Neural crest cell (in vitro differentiated cells): ENCODE measurements around the gene ZNF577. TPM values are rescaled to one million over a fixed set of nuclear protein-coding genes. Genes with fewer than 3 reads are reported as not detected.

Experiments
- DNase-seq: peaks from one replicate; pipeline ENCODE4 v3.0.0; 2021; ENCODE audit warnings: low read depth, mixed read lengths, low spot score
- H3K27ac Mint-ChIP-seq: one replicate; pipeline ENCODE4 v1.8.0; 2021; ENCODE audit warnings: mild to moderate bottlenecking, mixed read lengths; ENCODE audit not compliant: unreplicated experiment
- H3K27me3 Mint-ChIP-seq: 2 replicates; pipeline ENCODE4 v1.8.0; 2021; ENCODE audit warnings: low read depth, mild to moderate bottlenecking, mixed read lengths
- H3K36me3 Mint-ChIP-seq: 2 replicates; pipeline ENCODE4 v1.8.0; 2021; ENCODE audit warnings: low read depth, mild to moderate bottlenecking, mixed read lengths
- H3K4me1 Mint-ChIP-seq: 2 replicates; pipeline ENCODE4 v1.8.0; 2021; ENCODE audit warnings: mixed read lengths
- H3K4me3 Mint-ChIP-seq: one replicate; pipeline ENCODE4 v1.8.0; 2021; ENCODE audit warnings: mild to moderate bottlenecking, mixed read lengths
- H3K9me3 Mint-ChIP-seq: 2 replicates; pipeline ENCODE4 v1.8.0; 2021; ENCODE audit warnings: mixed read lengths
- total RNA-seq: library from RNA; stranded (reverse); gene quantifications from 2 replicates; pipeline ENCODE4 v1.2.1, GENCODE V29; 2021
- TF ChIP-seq, protein P1 (sequence below): fragments of 200-600 bp; sonication (generic); conservative IDR thresholded peaks from 2 replicates; pipeline ENCODE4 v1.5.0; 2021; ENCODE audit warnings: antibody characterized with exemption, mild to moderate bottlenecking

ZNF577 gene
- total RNA-seq, 1 donor from 2014 or later, result 15.7 TPM

DNA sequence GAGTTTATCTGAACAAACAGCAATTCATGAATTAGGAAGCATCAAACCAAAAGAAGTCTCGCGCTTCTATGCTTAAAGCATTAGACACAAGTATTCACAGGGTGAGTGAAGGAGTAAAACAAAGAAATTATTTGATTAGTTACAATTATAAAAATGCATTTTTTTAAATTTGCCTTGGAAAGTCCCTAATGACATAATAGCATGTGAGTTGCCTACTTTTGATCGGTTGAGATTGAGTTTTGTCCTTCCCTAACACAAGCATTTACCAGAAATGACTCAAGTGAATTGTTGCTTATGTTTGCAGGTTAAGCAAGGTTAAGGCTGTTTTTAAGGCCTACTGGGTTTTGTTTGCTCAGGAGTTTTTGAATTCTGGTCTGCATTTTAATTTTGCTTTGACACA lies 17.5 kb upstream of the ZNF577 start:
- peak overlapping the region; percentile 98 for H3K4me3 Mint-ChIP-seq
- H3K27me3 Mint-ChIP-seq, result peaks cover 25% of the 10 kb centered on the region
- peaks cover 22% of the 10 kb centered on the region for H3K4me1 Mint-ChIP-seq
- peaks cover 41% of the 10 kb centered on the region for H3K36me3 Mint-ChIP-seq
- H3K27ac Mint-ChIP-seq, result no peak overlapping the region
- TF ChIP-seq, protein P1, sequence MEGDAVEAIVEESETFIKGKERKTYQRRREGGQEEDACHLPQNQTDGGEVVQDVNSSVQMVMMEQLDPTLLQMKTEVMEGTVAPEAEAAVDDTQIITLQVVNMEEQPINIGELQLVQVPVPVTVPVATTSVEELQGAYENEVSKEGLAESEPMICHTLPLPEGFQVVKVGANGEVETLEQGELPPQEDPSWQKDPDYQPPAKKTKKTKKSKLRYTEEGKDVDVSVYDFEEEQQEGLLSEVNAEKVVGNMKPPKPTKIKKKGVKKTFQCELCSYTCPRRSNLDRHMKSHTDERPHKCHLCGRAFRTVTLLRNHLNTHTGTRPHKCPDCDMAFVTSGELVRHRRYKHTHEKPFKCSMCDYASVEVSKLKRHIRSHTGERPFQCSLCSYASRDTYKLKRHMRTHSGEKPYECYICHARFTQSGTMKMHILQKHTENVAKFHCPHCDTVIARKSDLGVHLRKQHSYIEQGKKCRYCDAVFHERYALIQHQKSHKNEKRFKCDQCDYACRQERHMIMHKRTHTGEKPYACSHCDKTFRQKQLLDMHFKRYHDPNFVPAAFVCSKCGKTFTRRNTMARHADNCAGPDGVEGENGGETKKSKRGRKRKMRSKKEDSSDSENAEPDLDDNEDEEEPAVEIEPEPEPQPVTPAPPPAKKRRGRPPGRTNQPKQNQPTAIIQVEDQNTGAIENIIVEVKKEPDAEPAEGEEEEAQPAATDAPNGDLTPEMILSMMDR, result no peak
- no peak for DNase-seq
- H3K9me3 Mint-ChIP-seq, result peaks cover 28% of the 10 kb centered on the region

DNA sequence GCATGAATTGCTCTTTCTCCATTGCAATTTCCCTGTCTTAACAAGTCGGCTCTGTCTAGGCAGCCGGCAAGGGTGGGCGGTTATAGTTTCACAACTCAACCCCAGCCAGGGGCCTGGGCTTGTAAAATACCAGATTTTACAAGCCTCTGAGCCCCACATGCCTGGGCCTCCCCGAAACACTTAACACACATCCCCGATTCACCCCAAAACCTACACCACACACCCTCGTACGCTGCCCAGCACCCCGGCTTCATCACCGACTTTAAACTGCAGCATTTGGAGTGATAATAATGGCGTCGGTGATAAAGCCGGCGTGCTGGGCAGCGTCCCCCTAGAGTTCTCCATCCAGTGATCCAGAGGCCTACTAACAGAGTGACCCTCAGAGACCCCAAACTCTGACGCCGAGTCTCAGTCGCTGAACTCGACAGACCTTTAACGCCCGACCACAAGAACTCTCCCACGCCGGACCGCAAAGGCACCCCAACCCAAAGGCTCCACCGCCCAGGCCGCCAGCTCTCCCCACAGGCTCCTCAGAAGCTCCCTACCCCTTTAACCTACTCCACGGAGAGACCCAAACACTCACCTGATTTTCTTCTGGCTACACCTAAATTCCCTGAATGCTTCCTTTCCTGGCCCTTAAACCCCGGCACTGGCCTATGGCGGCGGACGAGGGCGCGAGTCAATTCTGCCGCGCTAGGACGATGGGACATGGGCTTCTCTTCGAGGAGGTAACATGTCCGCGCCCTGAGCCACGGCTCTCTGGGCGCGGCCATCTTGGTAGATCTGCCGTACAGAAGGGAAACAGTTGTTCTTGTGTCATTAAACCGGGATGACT lies 16.8 kb upstream of the ZNF577 start, which contains the start of gene ZNF649:
TSS of gene ZNF649 (minus strand) at position 687 of the 835 bp plus-strand sequence. CDS start 4,910 bp downstream, outside the sequence.
- TF ChIP-seq, protein P1, result peak; percentile 11
- peaks cover 22% of the 10 kb centered on the region for H3K27me3 Mint-ChIP-seq
- peak within 1 kb of the TSS; percentile 98 for H3K4me3 Mint-ChIP-seq
- peaks cover 48% of the 10 kb centered on the region for H3K36me3 Mint-ChIP-seq
- H3K27ac Mint-ChIP-seq, result peak within 1 kb of the TSS; percentile 96
- peak; percentile 78 for DNase-seq
- peaks cover 22% of the 10 kb centered on the region for H3K4me1 Mint-ChIP-seq
- peaks cover 26% of the 10 kb centered on the region for H3K9me3 Mint-ChIP-seq

DNA sequence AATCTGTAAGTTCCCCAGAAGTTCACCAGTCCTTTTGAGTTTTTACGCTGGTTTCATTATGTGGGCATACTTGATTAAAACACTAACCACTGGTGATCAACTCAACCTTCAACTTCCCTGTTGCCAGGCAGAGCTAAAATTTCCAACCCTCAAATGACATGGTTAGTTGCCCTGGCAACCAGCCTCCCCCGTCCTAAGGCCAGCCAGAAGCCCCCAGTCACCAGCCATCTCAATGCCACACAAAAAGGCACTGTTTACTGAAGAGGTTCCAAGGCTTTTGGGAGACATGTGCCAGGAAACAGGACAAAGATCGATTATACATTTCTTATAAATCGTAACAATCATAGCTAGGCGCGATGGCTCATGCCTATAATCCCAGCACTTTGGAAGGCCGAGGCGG lies 15.4 kb upstream of the ZNF577 start:
- Mint-ChIP-seq H3K36me3 (peaks cover 60% of the 10 kb centered on the region), H3K27ac (no peak overlapping the region), H3K9me3 (peaks cover 24% of the 10 kb centered on the region), H3K27me3 (peaks cover 19% of the 10 kb centered on the region), H3K4me3 (peak overlapping the region; percentile 98), H3K4me1 (peaks cover 22% of the 10 kb centered on the region)
- DNase-seq, result no peak
- TF ChIP-seq, protein P1, result no peak

DNA sequence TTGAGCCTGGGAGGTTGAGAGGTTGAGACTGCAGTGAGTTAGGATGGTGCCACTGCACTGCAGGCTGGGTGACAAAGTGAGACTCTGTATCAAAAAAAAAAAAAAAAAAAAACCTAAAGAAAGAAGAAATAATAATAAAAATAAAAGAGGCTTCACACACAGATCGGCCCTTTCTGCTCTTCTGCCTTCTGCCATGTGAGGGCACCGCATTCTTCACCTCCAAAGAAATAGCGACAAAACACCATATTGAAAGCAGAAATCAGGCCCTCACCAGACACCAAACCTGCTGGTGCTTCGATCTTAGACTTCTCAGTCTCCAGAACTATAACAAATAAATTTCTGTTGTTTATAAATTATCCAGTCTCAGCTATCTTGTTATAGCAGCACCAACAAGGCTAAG lies 14.1 kb upstream of the ZNF577 start:
- H3K4me1 Mint-ChIP-seq, result peaks cover 22% of the 10 kb centered on the region
- peaks cover 7% of the 10 kb centered on the region for H3K27me3 Mint-ChIP-seq
- peaks cover 24% of the 10 kb centered on the region for H3K9me3 Mint-ChIP-seq
- H3K4me3 Mint-ChIP-seq, result peak overlapping the region; percentile 65
- no peak for DNase-seq
- H3K36me3 Mint-ChIP-seq, result peaks cover 68% of the 10 kb centered on the region
- H3K27ac Mint-ChIP-seq, result no peak overlapping the region
- TF ChIP-seq, protein P1, result no peak

DNA sequence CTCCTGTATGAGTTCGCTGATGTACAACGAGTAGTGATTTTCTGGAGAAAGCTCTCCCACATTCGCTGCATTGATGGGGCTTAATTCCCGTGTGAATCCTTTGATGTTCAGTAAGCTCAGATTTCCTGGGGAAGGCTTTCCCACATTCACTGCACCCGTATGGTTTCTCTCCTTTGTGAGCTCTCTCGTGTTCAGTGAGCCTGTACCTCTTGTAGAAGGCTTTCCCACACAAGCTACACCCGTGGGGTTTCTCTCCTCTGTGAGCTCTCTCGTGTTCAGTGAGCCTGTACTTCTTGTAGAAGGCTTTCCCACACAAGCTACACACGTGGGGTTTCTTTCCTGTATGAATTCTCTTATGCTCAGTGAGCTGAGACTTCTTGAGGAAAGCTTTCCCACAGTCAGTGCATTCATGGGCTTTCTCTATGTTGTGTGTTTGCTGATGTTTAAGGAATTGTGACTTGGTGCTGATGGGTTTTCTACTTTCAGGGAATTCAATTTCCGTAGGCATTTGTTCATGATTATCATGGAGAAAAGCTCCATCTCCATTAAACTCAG lies 3.5 kb upstream of the ZNF577 start:
- Mint-ChIP-seq H3K4me1 (peaks cover 19% of the 10 kb centered on the region), H3K9me3 (peaks cover 44% of the 10 kb centered on the region), H3K27me3 (peaks cover 3% of the 10 kb centered on the region), H3K4me3 (no peak overlapping the region), H3K27ac (no peak overlapping the region), H3K36me3 (peaks cover 89% of the 10 kb centered on the region)
- TF ChIP-seq, protein P1, result no peak
- DNase-seq, result no peak
